ENCODE measurements around the gene TBXAS1.
A peak's percentile ranks its signal among the peaks of the same experiment; 100 is the strongest.

Gene TBXAS1

DNA sequence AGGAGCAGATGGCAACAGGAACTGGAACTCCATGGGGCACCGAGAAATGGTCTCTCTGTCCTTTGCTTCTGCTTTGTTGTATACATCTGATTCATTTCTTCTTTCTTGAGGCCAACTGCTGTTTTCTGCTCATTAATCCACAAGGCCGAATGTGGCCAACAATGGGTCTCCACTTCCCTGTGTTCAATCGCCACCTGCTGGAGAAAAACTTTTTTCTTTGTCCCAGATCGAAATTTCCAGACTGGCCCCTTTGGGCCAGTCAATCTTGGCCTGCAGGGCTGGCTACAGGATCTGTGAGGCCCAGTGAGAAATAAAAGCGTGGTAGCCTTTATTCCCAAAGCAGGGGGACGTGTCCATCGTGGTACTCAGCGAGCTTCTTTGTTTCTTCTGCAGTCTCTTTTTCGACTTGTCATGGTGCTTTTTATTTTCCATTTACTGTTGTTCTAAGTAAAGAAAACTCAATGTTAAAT is 174.9 kb downstream of the TBXAS1 start:
- DNase-seq (ENCODE audit: low read depth): peak; percentile 53

DNA sequence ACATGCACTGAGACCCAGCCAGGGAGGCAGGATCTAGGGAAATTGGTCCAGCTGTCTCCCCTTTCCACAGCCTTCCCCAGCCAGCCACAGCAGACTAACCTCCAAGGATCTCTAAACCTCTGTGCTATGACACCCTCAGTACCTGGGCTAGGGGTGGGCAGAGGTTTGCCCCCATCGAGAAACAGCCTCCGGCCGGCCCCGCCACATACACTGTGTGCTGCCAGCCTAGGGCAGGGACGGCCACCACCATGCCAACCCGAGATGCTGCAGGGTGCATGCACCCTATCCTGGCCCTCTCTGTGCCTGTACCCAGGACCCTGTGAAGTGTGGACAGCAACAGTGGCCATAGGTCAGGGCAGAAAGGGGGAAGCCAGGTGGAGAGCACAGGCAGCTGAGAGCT is 175.6 kb downstream of the TBXAS1 start:
- DNase-seq (ENCODE audit: low read depth): no peak

DNA sequence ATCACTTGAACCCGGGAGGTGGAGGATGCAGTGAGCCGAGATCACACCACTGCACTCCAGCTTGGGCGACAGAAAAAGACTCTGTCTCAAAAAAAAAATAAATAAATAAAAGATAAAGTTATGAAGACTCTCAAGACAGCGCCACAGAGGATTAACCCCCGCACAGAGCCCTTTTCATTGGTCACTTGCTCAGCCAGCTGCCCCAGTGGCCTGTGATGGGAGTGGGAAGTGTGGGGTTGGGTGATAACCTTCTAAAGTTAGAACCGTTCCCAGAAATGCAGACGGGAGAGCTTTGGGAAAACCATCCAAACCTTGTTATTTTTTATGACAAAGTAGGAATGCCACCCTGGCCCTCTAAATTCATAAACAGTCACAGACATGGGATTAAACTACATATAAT is 176.3 kb downstream of the TBXAS1 start:
- DNase-seq (ENCODE audit: low read depth): no peak

DNA sequence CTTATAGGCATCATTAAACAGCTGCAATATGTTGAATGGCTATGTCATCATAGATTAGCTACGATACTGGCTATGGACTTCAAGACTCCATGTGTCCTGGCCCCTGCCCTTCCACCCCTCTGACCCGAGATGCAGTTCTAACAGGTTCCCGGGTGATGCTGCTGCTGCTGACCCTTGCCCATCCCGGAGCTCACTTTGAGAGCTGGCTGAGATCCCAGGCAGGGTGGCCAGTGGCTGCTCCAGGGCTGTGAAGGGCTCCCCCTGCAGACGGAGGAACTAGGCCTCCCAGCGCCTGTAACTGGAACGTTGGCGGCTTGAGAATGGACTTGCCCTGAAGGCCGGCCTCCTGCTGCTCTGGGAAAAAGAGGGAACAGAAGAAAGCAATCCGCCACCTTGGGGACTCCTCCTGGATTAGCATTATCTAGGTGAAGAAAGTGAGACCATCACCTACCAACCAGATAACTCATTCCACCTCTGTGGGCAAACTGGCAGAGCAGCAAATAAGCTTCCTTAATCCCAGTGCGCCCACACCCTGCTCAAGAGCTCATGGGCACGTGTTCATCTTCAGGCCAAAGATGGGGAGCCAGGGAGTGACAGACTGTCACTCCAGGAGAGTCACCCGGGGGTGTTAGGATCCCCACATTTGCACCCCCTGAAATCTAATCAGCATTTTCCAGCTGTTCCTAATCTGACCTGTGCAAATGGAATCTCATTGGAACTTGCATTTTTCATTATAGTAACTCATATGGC is 176.9 kb downstream of the TBXAS1 start:
- DNase-seq (ENCODE audit: low read depth): no peak

DNA sequence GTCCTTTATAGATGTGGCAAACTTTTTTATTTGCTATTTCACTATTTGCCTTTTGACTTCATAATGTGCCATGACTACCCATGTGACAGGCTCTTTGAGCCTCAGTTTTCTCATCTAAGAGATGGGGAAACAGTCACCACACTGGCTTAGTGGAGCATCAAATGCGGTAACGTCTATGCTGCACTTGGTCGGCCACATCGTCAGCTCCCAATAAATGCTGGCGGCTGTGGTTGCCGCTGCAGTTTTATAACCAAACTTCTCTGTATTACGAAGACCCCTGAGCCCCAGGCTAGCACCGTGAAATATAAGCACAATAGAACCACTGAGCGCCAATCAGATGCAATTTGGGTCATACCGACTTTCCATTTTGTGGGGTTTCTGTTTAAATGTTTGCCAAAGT is 177.5 kb downstream of the TBXAS1 start:
- no peak for DNase-seq (ENCODE audit: low read depth)

DNA sequence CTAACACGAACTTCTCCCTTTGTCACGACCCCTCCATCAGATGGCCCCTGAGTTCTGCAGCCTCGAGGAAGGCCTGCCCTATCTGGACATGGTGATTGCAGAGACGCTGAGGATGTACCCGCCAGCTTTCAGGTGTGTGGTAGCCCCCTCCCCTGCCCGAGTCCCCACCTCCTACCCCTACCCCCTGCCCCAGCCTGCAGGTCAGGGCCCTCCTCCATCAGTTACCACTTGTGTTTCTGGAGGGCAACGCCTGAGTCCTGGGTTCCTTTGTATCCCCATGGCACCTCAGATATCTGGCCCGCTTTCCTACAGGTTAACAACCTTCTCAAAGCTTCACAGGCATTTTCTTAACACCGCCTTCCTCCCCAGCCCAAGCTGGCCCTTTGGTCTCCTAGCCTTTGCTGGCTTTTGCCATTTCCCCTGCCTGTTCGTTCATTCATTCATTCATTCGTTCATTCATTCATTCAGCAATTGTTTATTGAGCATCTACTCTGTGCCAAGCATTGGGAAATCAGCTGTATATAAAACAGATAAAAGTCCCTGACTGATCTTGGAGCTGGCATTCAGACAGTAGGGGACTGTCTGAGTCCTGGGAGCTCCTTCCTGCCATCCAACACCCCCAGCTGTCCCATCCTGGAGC is 178.1 kb downstream of the TBXAS1 start:
- DNase-seq (ENCODE audit: low read depth): no peak

DNA sequence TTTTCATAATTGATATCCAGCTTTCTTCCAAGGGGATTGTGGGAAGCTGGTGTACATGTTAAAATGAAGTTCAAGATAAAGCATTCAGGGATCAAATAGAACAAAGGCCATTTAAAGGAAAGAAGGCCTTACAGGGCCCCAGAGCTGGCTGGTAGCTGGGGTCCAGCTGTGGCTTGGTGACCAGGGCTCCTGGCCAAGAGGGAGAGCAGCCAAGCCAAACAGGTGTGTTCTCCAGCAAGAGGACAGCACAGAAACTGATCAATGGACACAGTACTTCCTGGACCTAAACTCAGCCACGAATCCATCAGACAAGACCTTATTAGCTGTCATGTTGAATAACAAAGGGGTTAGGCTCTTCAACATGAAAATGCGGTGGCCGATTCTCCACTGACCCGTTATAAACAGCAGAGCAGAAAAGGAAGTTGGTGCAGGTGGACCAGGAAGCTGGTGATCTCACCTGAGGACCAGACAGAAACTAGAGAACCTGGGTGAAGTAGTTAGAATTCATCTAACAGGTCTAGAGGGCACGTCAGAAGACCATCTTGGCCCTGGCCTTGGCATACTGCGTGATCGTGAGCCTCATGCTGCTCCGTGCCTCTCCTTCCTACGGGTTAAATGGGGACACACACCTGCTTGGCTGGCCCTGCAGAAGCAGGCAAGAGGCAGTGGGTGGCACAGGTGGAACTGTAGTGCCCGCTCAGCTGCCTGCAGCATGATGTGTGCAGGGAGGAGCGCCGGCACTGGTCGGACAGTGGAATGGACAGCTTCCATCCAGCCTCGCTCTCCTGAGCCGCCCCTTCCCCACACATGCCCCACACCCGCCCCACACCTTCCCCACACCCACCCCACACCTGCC is 179.9 kb downstream of the TBXAS1 start:
- DNase-seq (ENCODE audit: low read depth): no peak

DNA sequence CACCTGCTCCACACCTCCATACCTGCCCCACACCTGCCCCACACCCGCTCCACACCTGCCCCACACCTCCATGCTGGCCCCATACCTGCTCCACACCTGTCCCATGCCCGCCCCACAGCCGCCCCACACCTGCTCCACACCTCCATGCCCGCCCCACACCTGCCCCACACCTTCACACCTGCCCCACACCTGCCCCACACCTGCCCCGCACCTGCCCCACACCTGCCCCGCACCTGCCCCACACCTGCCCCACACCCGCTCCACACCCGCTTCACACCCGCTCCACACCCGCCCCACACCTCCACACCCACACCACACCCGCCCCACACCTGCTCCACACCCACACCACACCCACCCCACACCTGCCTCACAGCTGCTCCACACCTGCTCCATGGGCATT is 180.7 kb downstream of the TBXAS1 start:
- DNase-seq (ENCODE audit: low read depth): no peak

DNA sequence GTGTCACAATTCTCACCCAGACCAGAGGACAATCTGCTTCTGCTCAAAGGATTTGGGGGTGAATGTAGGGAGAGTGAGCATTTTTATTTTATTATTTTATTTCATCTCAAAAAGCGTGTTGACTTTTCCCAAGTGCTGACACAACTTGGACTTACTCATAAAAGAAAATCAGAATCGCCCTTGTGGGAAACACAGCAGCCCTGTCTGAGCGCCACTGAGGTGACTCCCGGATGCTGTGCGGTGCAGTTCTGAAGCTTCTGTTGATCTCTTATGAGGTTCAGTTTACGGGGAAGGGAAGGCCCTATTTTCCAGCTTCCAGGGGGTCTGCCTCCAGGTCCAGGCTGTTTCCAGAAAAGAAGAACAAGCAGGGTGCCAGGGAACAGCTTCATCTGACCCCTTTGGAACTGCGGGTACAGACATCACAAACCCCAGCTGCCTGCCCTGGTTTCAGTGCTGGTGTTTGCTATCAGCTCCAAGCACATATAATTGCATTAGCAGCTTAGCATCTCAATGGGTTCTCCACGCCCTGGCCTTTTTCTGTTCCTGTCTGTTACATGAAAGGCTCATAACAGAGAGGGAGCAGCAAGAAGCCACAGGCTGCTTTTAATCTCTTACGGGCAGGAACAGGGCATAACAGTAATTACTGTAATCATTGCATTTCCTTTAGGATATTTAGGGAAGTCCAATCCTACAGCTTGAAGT is 181.3 kb downstream of the TBXAS1 start:
- no peak for DNase-seq (ENCODE audit: low read depth)

DNA sequence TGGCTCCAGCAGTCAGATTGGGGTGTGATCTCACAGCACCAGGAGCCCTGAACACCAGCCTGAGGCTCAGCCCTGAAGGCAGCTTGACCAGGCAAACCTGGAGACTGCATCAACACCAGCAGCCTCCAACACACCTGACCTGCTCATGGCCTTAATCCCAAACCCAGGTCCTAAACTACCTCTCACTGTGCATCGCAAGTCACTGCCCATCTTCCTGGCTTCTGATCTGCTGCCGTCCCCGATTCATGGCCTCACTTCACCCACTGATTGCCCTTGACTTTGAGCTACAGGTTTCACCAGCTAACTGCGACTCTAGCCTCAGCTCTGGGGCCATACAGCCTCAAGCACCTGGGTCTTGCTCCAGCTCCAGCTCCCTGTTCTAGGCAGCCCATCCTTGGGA is 184.6 kb downstream of the TBXAS1 start:
- no peak for DNase-seq (ENCODE audit: low read depth)

DNA sequence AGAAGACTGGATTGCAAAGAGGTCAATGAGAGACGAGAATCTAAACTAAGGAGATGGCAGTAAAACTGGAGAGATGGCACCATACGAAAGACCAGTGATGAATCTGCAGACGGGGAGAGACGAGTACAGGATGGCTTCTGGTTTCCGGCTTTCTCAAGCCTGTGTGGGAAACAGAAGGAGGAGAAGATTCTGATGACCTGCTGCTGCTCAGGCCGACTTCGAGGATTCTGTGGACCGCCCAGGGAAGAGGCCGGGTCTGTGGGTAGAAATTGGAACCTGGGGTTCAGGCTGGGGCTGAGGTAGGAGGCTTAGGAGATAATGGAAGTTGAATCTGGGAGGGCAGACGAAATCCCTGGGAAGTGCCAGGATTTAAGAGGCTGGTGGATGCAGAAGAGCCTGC is 185.1 kb downstream of the TBXAS1 start:
- DNase-seq (ENCODE audit: low read depth): no peak

DNA sequence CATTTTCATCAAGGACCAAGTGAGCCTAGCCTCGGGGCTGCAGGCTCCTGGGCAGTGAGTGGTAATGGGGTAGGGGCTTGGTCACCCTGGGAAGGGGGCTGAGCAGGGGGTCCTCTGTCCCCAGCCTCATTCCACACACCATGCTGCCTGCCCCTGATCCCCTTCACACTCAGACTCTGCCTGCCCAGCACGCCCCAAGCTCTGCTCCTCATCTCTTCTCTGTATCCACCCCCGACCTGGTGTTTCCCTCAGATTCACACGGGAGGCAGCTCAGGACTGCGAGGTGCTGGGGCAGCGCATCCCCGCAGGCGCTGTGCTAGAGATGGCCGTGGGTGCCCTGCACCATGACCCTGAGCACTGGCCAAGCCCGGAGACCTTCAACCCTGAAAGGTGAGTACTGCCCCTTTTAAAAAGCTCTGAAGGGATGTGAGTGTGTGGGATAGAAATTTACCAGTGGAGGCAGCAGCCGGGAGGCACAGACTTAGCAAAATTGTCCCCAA is 186.5 kb downstream of the TBXAS1 start:
- no peak for DNase-seq (ENCODE audit: low read depth)

DNA sequence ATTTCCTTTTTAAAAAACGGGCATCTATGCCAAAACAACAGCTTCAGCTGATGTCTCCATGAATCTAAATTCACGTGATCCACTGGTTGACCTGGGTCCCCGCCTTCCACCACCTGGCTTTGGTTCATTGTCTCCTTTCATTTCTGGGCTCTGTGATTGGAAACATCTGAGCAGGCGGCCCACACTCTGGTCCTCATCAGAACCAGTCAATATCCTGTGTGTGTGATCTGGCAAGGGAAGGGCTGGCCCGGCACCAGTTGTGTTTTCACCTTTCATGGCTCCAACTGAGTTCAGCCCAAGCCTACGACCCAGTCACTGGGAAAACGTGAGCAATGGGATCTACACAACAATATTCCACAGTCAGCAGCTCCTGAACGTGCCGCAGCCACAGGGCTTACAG is 187.5 kb downstream of the TBXAS1 start:
- no peak for DNase-seq (ENCODE audit: low read depth)

DNA sequence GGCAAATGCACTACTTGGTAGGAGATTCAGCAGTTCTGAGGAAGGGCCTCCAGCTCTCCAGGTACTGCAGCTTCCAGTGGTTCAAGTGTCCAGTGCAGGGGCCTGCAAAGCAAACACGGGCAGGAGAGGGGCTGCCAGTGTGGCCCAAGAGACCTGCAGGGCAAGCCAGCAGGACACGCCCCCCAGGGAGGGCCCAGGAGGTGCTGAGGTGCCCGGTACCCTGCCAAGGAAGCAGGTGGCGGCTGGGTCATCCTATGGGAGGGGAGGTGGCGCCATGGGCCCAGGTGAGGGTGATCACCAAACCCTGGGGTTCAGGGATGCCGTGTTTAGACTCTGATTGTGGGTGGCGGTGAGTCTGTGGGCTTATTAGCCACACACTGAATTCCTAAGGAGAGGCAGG is 188.0 kb downstream of the TBXAS1 start:
- no peak for DNase-seq (ENCODE audit: low read depth)

DNA sequence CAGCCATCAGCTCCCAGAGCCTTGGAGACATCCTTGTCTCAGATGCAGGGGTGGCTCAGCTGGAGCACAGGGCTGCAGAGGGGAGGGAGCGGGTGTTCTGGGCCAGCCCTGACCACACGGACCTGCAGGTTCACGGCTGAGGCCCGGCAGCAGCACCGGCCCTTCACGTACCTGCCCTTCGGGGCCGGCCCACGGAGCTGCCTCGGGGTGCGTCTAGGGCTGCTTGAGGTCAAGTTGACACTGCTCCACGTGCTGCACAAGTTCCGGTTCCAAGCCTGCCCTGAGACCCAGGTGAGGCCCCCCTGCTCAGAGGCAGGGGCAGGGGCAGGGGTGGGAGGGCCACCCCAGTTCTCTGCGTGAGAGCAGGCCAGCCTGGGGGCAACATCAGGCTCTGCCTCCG is 188.5 kb downstream of the TBXAS1 start:
- DNase-seq (ENCODE audit: low read depth): no peak

DNA sequence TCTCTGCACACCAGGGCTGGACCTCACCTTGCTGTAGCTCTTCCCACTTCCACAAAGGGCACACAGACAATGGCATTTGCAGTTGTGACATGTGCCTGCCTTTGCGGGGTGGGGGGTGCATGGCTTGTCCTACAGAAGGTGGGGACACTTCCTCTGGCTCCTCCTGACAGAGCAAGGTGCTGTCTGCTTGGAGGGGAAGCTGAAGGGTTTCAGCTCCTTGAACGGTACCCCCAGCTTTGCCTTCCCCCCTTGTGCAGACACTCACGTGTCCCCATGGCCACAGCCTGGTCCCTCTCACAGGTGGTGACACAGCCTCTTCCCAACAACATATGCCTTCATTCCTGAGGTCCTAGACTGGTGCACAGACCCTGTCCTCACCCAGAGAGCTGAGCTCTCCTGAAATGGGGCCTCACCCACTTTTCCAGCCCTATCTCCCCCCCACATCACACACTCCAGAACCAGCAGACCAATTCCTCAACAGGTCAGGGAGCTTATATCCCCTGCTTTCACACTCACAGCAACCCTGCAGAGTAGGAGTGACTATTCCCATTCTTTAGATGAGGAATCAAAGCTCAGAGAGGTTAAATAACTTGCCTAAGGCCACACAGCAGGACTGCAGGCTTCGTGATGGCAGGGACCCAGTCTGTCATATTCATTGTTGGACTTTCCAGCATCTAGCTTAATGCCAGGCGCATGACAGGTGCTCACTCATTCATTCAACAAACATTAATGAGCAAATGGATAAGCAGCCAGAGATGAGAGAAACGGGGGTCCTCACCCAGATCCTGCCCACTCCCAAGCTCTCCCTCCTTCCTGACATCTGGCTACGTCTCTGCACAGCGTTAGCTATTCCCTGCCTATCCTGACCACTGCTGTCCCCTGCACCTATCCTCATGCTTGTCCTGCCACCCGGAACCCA is 189.3 kb downstream of the TBXAS1 start:
- DNase-seq (ENCODE audit: low read depth): no peak

DNA sequence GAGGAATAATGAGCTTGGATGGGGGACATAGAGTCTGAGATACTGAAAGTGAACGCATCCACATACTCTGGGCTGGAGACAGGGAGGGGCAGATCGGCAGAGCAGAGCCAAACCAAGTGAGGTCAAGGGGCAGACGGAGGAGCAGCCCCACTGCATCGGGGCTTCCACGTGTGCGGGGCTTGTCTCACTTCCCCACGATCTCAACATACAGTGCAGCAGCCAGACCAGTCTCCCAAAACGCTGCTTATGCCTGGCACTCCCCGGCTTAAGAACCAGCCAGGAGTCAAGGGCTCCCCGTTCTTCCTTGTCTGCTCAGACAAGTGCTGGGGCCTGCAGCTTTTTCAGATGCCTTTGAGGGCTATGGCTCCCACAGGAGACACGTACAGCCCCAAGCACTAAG is 190.1 kb downstream of the TBXAS1 start:
- DNase-seq (ENCODE audit: low read depth): no peak

DNA sequence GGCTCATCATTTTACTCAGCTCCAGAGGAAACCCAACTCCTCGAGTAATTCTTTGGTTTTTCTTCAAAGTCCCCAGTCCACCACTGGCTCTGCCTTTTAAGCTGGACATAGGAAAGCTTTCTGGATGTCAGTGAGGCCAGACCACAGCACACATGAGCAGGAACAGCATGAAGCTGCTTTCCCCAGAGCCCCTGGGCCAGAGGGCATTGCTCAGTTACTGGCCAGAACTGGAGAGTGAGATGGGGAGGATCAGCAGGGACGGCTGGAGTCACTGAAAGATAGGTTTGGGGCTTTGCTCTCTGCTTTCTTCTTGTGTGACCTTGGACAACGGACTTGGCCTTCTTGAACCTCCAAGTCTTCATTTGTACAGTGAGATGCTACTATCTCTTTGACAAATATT is 190.5 kb downstream of the TBXAS1 start:
- no peak for DNase-seq (ENCODE audit: low read depth)

DNA sequence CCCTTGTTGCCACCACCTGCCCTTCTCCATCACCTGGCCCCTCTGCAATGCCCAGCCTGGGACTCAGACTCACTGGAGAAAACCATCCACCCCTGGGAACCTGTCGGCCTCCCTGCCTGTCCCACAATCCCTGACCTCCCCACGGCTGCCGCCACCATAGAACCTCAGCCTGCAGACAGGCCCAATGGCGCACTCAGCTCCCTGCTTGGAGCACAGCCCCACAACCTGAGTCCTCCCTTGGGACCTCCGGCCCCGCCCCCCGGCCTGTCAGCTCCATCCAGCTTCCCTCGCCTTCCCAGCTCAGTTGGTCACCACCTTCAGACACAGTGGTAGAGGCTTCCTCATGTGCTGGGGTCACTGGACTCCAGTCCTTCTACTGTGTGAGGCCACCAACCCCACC is 192.5 kb downstream of the TBXAS1 start:
- DNase-seq (ENCODE audit: low read depth): no peak

DNA sequence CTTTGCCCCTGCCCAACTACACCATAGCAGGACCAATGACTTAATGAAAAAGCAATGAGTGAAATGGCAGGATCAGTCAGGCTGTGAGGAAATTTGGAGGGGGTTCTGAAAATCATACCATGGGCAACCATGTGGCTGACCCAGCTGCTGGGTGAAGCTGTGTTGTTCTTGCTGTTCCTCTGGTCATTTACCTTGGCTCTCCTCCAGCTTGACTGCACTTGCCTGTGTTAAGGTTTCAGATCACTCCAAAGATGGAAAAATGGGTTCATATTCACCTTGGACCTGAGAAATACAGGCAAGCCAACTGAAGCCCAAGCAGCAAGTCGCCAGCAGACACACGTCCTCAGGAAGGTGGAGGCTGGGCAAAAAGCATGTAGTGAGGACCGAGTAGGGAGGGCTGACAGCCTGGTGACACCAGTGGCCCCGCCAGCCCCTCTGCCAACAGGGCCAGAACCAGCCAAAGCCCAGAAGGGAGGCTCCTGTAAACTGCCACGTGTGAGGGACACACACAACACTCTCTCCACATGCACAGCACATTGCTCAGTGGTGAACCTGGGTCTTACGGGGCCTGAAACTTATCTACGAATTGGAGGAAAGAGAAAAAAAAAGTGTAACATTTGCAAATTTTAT is 193.6 kb downstream of the TBXAS1 start:
- peak; percentile 30 for DNase-seq (ENCODE audit: low read depth)

DNA sequence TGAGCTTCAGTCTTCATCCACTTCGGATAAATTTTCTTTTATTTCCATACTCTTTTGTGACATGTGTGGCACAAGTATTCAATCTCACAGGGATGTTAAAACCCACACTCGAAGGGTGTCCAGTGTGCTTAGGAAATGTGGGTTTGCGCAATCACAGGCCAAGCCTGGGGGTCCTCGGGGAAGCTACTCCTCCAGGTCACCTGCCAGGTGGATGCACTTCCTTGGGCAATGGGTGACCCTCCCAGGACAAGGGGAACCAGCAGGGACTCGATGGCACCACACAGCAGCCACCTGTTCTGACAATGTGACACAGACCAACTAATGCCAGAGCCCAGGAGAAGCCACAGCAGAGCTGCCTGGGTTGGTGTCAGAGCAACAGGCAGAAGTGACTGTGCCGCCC is 194.7 kb downstream of the TBXAS1 start:
- no peak for DNase-seq (ENCODE audit: low read depth)

Data from fibroblast of gingiva (primary cell).